GM12873 (cell line): ENCODE measurements around the gene HMOX1.

Source experiments
- CTCF ChIP-seq: IDR thresholded peaks from 2 replicates; pipeline ENCODE4 v1.5.1; 2012; ENCODE audit warnings: low read depth, mild to moderate bottlenecking, moderate library complexity, low read length, control low read depth; ENCODE audit not compliant: insufficient read depth; ENCODE audit errors: missing control alignments

Gene HMOX1

GRCh38 chr22:35439365-35439717 is 58.4 kb downstream of the HMOX1 start:
- no peak for TF ChIP-seq CTCF

GRCh38 chr22:35440129-35440528 is 59.2 kb downstream of the HMOX1 start:
- TF ChIP-seq CTCF, result no peak

- no peak for TF ChIP-seq CTCF
These were observed 60.7 kb downstream of the HMOX1 start for GRCh38 chr22:35441489-35442100.

GRCh38 chr22:35442471-35442870 is 61.6 kb downstream of the HMOX1 start:
- no peak for TF ChIP-seq CTCF

GRCh38 chr22:35443338-35443737 is 62.4 kb downstream of the HMOX1 start:
- no peak for TF ChIP-seq CTCF
